GM19467 (cell line): ENCODE measurements around the gene RSPH3.
"Not testable (repeated sequence)": the region's sequence is repeated elsewhere in the genome, so short reads cannot be mapped to it uniquely, and the experiment has no call there.

Experiments used
- ATAC-seq: cut with Tn5 transposase; IDR thresholded peaks from one replicate; pipeline ENCODE4 v1.9.1; 2021; ENCODE audit warnings: mild to moderate bottlenecking, moderate library complexity; ENCODE audit not compliant: unreplicated experiment

Gene RSPH3

GRCh38 chr6:158978757-158979156 is 21.2 kb downstream of the RSPH3 start:
- ATAC-seq = no peak

GRCh38 chr6:158977382-158977781 is 22.6 kb downstream of the RSPH3 start:
- no peak for ATAC-seq

- no peak for ATAC-seq
Measured at GRCh38 chr6:158972241-158973233, 27.5 kb downstream of the RSPH3 start.

- no peak for ATAC-seq
Measured at GRCh38 chr6:158970640-158971275, 29.2 kb downstream of the RSPH3 start.

- no peak for ATAC-seq
Measured at GRCh38 chr6:158969148-158969547, 30.9 kb downstream of the RSPH3 start.

GRCh38 chr6:158963020-158963808 is 36.8 kb downstream of the RSPH3 start:
- no peak for ATAC-seq

GRCh38 chr6:158962371-158962770 is 37.6 kb downstream of the RSPH3 start:
- no peak for ATAC-seq

DNA sequence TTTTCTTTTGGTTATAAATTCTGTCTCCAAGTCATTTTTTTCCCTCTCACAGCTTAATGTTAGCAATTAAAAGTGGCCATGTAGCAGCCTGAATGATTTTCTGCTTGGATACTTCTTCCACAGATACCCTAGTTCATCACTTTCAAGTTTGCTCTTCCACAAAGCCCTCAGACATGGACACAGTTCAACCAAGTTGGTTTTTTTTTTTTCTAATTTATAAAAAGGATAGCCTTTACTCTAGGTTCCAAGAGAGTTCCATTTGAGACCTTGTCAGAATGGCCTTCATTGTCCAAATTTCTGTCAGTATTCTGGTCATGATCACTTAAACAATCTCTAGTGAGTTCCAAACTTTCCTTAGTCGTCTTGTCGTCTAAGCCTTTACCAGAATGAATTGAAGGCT is 40.0 kb downstream of the RSPH3 start:
- ATAC-seq = no peak

DNA sequence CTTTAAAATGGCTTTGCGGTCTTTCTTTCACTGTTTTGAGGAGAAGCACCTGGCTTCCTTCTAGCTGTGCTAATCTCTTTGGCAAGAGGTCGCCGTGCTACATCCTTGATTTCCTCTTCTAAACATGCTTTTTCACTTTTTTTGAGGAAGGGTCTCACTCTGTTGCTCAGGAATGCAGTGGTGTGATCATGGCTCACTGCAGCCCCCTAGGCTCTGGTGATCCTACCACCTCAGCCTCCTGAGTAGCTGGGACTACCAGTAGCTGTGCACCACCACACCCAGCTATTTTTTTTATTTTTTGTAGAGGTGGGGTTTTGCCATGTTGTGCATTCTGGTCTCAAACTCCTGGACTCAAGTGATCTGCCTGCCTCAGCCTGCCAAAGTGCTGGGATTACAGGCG is 40.5 kb downstream of the RSPH3 start:
- ATAC-seq = no peak

DNA sequence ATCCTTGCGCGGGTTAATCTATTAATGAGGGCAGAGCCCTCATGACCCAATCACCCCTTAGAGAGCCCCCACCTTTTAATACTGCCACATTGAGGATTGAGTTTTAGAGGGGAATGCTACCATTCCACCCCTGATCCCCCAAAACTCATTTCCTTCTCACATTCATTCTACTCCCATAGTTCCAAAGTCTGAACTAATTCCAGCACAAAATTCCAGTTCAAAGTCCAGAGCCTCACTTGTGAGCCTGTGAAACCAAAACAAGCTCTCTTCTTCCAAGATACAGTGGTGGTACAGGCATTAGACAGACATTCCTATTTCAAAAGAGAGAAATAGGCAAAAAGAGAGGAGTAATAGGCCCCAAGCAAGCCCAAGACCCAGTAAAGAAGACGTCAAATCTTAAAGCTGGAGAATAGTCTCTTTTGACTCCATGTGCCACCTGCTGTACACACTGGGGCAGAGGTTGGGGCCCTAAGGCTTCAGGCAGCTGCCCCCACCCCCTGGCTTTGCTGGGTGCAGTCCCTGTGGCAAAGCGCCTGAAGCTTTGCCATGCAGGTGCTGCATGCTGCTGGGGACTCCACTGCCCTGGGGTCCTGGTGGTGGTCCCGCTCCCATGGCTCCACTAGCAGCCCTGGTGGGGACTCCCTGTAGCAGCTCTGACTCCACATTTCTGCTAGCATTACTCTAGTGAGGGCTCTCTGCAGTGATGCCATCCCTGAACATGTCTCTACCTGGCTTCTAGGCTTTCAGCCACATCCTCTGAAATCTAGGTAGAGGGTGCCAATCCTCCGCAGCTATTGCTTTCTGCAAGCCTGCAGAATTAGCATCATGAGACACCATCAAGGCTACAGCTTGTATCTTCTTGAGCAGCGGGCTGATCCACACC is 41.3 kb downstream of the RSPH3 start:
- ATAC-seq = no peak

- no peak for ATAC-seq
Measured at GRCh38 chr6:158955255-158955654, 44.7 kb downstream of the RSPH3 start.

GRCh38 chr6:158954753-158955152 is 45.2 kb downstream of the RSPH3 start:
- no peak for ATAC-seq

- not testable (repeated sequence) for ATAC-seq
Measured at GRCh38 chr6:158952011-158952410, 48.0 kb downstream of the RSPH3 start.

DNA sequence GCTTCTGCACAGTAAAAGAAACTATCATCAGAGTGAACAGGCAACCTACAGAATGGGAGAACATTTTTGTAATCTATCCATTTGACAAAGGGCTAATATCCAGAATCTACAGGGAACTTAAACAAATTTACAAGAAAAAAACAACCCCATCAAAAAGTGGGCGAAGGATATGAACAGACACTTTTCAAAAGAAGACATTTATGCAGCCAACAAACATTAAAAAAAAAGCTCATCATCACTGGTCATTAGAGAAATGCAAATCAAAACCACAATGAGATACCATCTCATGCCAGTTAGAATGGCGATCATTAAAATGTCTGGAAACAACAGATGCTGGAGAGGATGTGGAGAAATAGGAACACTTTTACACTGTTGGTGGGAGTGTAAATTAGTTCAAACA is 48.4 kb downstream of the RSPH3 start:
- ATAC-seq = not testable (repeated sequence)

- no peak for ATAC-seq
Measured at GRCh38 chr6:158947284-158947683, 52.7 kb downstream of the RSPH3 start.

DNA sequence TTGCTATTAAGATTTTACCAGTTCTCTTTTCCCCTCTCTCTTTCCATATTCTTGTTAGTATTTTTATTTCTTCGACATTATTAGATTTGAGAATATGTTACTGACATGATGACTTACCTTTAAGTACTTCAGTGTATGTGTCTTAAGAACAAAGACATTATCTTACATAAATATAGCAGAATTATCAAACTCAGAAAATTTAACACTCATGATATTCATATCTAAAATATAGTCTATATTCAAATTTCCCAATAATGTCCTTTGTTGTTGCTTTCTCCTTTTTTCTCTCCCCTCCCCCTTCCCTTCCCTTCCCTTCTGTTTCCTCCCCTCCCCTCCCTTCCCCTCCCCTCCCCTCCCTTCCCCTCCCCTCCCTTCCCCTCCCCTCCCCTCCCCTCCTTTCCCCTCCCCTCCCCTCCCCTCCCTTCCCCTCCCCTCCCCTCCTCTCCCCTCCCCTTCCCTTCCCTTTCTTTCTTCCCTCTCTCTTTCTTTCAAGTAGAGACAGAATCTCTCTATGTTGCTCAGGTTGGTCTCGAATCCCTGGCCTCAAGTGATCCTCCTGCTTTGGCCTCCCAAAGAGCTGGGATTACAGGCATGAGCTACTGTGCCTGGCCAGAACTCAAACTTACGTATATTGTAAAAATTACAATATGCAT is 56.5 kb downstream of the RSPH3 start:
- no peak for ATAC-seq

DNA sequence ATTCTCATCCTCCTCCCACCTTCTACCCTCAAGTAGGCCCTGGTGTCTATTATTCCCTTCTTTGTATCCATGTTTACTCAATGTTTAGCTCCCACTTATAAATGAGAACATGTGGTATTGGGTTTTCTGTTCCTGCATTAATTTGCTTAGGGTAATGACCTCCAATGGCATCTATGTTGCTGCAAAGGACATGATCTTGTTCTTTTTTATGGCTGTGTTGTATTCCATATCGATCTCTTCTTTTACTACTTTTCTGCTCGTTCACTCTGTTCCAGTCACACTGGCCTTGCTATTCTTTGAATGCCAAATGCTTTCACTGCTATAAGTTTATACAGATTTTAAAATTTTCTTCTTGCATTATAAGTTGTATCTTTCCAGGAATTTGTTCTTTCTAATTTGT is 57.7 kb downstream of the RSPH3 start:
- no peak for ATAC-seq

DNA sequence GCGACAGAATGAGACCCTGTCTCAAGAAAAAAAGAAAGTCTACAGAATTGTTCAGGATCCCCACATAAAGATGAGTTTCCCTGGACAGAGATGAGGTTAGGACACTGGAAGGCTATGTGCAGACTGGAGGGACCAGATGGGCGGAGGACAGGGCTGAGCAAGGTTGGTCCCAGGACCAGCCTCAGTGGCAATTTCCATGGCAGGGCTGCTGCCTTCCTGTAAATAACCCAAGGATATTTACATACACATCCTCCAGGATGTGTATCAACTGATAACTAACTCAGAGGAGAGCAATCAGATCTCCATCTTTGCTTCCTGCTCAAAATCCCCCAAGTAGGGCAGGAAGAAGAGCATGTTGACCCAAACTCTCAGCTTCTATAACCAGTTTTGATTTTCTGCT is 58.8 kb downstream of the RSPH3 start:
- ATAC-seq = no peak

DNA sequence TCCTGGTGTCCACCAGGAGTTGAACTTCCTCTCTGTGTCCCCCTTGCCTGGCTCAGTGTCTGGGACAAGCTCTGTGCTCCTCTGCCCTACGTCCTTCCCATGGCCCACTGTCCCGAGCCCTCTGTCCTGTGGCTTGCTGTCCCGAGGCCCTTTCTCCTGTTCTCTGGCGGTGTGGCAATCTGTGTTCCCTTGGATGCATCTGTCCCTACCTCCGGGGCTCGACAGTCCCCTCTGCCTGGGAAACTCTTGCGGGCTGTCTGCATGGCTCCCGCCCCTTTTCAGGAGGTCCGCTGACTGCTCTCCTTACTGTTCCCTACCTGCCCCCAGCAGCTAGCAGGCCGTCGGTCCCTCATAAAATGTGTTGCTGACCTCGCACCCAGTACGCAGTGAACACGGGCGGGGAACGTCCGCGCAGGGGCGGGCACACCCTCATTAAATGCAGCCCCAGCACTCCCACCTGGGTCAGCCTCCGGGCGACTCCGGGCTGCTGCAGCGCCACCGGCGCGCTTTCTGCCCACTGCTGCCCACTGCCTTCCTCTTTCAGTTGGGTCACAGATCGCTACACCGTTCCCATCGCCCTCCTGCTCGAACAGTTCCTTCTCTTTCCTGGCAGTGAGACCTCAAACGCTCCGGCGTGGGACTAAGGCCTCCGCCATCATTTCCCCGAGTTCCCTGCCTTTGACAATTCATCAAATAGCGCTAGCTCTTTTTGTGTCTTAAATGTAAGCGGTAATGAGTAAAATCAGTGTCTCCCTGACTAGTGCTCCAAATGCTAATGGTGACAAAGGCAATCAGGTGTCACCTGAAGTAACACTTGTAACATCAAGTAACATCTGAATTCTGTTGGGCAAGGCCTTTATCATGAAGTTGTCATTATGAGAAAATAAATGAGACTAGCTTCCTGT is 60.5 kb downstream of the RSPH3 start:
- ATAC-seq = no peak
